T-helper 2 cell treated with Interferon-gamma antibody and Interleukin-4, amounts not matched to agents 100 ng/mL and 5 ng/mL, for 36 hours (primary cell): ENCODE results near the gene MYH15. TPM values are rescaled to one million over a fixed set of nuclear protein-coding genes. Genes with fewer than 3 reads are reported as not detected.

Source experiments
- intact Hi-C: fragments of 100-400 bp; cut with micrococcal nuclease; formaldehyde crosslinking; loops from one replicate; pipeline ENCODE4 v1.15.1; 2023
- total RNA-seq: library from RNA; stranded (reverse); gene quantifications from 2 replicates; pipeline ENCODE4 v1.2.3, GENCODE V29; 2022

The MYH15 gene
- total RNA-seq, 1 donor from 2014 or later: 0.18 TPM

GRCh38 chr3:108343491-108343890 lies 166.9 kb downstream of the MYH15 start:
- intact Hi-C loops: no loop called here

DNA sequence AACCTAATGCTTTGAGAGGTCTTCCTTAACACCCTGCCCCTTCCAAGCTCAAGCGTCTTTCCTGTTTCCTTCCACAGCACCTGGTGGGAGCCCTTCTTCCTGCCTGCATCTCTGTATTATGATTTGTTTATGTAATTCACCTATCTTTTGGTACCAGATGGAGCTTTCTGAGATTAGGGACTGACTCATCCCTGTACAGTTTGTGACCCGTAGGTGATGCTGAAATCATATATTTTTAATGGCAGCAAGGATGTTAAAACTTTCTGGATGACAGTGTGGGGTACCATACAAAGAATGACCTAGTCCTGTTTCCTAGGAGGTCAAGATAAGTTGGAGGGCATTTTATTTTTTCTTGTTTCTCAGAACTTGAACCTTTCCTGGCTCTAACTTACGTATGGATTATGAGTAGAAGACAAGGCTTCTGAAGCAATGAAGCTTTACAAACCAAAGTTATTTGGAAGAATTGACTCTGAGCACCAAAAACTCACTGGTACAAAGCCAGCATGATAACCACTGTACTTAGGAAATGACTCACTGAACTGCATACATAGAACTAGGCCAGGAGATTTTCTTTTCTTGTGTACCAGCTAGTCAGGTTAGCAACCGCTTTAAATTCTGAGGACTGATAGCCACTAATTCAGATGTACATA lies 167.4 kb downstream of the MYH15 start:
- intact Hi-C loops: no loop called here

- intact Hi-C loops: no loop called here
These were observed 168.5 kb downstream of the MYH15 start for GRCh38 chr3:108341911-108342310.

- intact Hi-C loops: loop anchor here (10.0 kb wide), 1 partner anchor 174 kb away; no protein-coding TSS in a partner anchor
These were observed 171.4 kb downstream of the MYH15 start for GRCh38 chr3:108338901-108339545.

GRCh38 chr3:108334701-108335100 lies 175.7 kb downstream of the MYH15 start:
- intact Hi-C loops: loop anchor here (10.0 kb wide), 1 partner anchor 170 kb away; no protein-coding TSS in a partner anchor

- intact Hi-C loops: loop anchor here (10.0 kb wide), 1 partner anchor 169 kb away; no protein-coding TSS in a partner anchor
These were observed 176.4 kb downstream of the MYH15 start for GRCh38 chr3:108333961-108334360.

DNA sequence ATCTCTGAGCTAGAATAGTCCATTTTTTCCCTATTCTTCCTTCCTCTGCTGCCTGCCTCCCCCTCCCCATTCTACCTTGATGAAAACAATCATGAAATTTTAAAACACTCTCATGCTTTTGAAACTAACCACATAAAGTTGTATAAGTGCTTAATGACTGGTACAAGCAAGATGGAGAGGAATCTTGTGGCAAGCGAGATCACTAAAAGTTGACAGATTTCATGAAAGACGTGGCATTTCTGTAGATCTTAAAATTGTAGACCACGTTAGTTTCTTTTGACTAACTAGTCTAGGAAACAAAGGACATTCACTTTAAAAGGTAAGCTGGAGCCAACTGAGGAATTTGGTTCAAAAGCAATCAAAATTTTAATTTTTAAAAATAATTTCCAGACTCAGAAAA lies 178.6 kb downstream of the MYH15 start:
- intact Hi-C loops: loop anchor here (10.0 kb wide), 1 partner anchor 167 kb away; no protein-coding TSS in a partner anchor

Other genes starting within 250 kb of the MYH15 start
- gene HHLA2, start 214.0 kb downstream of the MYH15 start, total RNA-seq: 2.0 and 2.5 TPM in 2 replicates
- 56.2 and 57.0 TPM in 2 replicates for gene CIP2A, start 78.8 kb upstream of the MYH15 start, total RNA-seq
- gene DZIP3, start 79.1 kb upstream of the MYH15 start, total RNA-seq: 9.2 and 9.6 TPM in 2 replicates
- not detected in 2 replicates for gene RETNLB, start 246.8 kb upstream of the MYH15 start, total RNA-seq